T-helper 2 cell (primary cell): ENCODE data around the gene KCNE4.
A peak's percentile ranks its signal among the peaks of the same experiment; 100 is the strongest.

ENCODE experiments used
- DNase-seq, 5 experiments: peaks; one replicate each; pipeline versions ENCODE4 v3.0.0 to v3.0.0-alpha.2; 2012 to 2022
- total RNA-seq, 2 donors: gene quantifications; one replicate each; lab custom pipeline; 2026; lab: John Stamatoyannopoulos, UW

The KCNE4 gene
- 0 reads per million in 2 donors for total RNA-seq

GRCh38 chr2:223051693-223052289 lies at the start of gene KCNE4:
Gene KCNE4 (plus strand): TSS chr2:223052190. CDS start chr2:223052831, 641 bp downstream.
- DNase-seq = no peak

- DNase-seq = no peak
Measured at GRCh38 chr2:223003191-223003590, 48.8 kb upstream of the KCNE4 start.

GRCh38 chr2:223005496-223005895 lies 46.5 kb upstream of the KCNE4 start:
- DNase-seq = no peak

GRCh38 chr2:223007531-223007930 lies 44.5 kb upstream of the KCNE4 start:
- DNase-seq = no peak

- no peak for DNase-seq
Measured at GRCh38 chr2:223008162-223008561, 43.8 kb upstream of the KCNE4 start.

GRCh38 chr2:223008956-223009355 lies 43.0 kb upstream of the KCNE4 start:
- DNase-seq = no peak

- no peak for DNase-seq
Measured at GRCh38 chr2:223010641-223011040, 41.3 kb upstream of the KCNE4 start.

GRCh38 chr2:223012291-223012690 lies 39.7 kb upstream of the KCNE4 start:
- no peak for DNase-seq

GRCh38 chr2:223019390-223019930 lies 32.5 kb upstream of the KCNE4 start:
- DNase-seq = no peak

GRCh38 chr2:223019987-223020717 lies 31.8 kb upstream of the KCNE4 start:
- peak in 1 of 5 experiments; percentile 15 for DNase-seq

GRCh38 chr2:223020971-223021675 lies 30.9 kb upstream of the KCNE4 start:
- DNase-seq = no peak

GRCh38 chr2:223026357-223027110 lies 25.5 kb upstream of the KCNE4 start:
- no peak for DNase-seq

- no peak for DNase-seq
Measured at GRCh38 chr2:223027442-223027841, 24.5 kb upstream of the KCNE4 start.

GRCh38 chr2:223029287-223029686 lies 22.7 kb upstream of the KCNE4 start:
- no peak for DNase-seq

- no peak for DNase-seq
Measured at GRCh38 chr2:223032187-223033142, 19.5 kb upstream of the KCNE4 start.

- no peak for DNase-seq
Measured at GRCh38 chr2:223034221-223034975, 17.6 kb upstream of the KCNE4 start.

GRCh38 chr2:223036790-223037444 lies 15.1 kb upstream of the KCNE4 start:
- DNase-seq = no peak

- no peak for DNase-seq
Measured at GRCh38 chr2:223037445-223037800, 14.6 kb upstream of the KCNE4 start.

- DNase-seq = no peak
Measured at GRCh38 chr2:223039618-223040017, 12.4 kb upstream of the KCNE4 start.

GRCh38 chr2:223040527-223040926 lies 11.5 kb upstream of the KCNE4 start:
- DNase-seq = no peak
